ENCODE measurements around the gene PRDM1.
A peak's percentile ranks its signal among the peaks of the same experiment; 100 is the strongest.

Gene PRDM1

GRCh38 chr6:106097411-106098231 is 11.5 kb downstream of the PRDM1 start:
- DNase-seq (ENCODE audit: low read depth, low spot score) = no peak

GRCh38 chr6:106098383-106099234 is 12.5 kb downstream of the PRDM1 start:
- DNase-seq (ENCODE audit: low read depth, low spot score) = no peak

GRCh38 chr6:106099235-106099537 is 13.1 kb downstream of the PRDM1 start:
- DNase-seq (ENCODE audit: low read depth, low spot score) = no peak

GRCh38 chr6:106100755-106101154 is 14.6 kb downstream of the PRDM1 start:
- no peak for DNase-seq (ENCODE audit: low read depth, low spot score)

GRCh38 chr6:106101466-106101865 is 15.3 kb downstream of the PRDM1 start:
- DNase-seq (ENCODE audit: low read depth, low spot score) = no peak

- DNase-seq (ENCODE audit: low read depth, low spot score) = no peak
Observed at GRCh38 chr6:106102034-106102433, 15.9 kb downstream of the PRDM1 start.

- no peak for DNase-seq (ENCODE audit: low read depth, low spot score)
Observed at GRCh38 chr6:106102967-106103727, 17.0 kb downstream of the PRDM1 start.

GRCh38 chr6:106103728-106104109 is 17.6 kb downstream of the PRDM1 start:
- no peak for DNase-seq (ENCODE audit: low read depth, low spot score)

GRCh38 chr6:106104476-106104875 is 18.3 kb downstream of the PRDM1 start:
- no peak for DNase-seq (ENCODE audit: low read depth, low spot score)

GRCh38 chr6:106104941-106105340 is 18.8 kb downstream of the PRDM1 start:
- DNase-seq (ENCODE audit: low read depth, low spot score) = no peak

GRCh38 chr6:106105493-106105892 is 19.4 kb downstream of the PRDM1 start:
- no peak for DNase-seq (ENCODE audit: low read depth, low spot score)

GRCh38 chr6:106106276-106107042 is 20.3 kb downstream of the PRDM1 start:
- no peak for DNase-seq (ENCODE audit: low read depth, low spot score)

- DNase-seq (ENCODE audit: low read depth, low spot score) = no peak
Observed at GRCh38 chr6:106107043-106107613, 21.0 kb downstream of the PRDM1 start.

GRCh38 chr6:106108129-106108528 is 22.0 kb downstream of the PRDM1 start:
- DNase-seq (ENCODE audit: low read depth, low spot score) = no peak

GRCh38 chr6:106109029-106109428 is 22.9 kb downstream of the PRDM1 start:
- DNase-seq (ENCODE audit: low read depth, low spot score) = no peak

GRCh38 chr6:106110164-106110826 is 24.2 kb downstream of the PRDM1 start:
- DNase-seq (ENCODE audit: low read depth, low spot score) = peak; percentile 34

GRCh38 chr6:106112433-106112832 is 26.3 kb downstream of the PRDM1 start:
- no peak for DNase-seq (ENCODE audit: low read depth, low spot score)

GRCh38 chr6:106113256-106113959 is 27.3 kb downstream of the PRDM1 start:
- DNase-seq (ENCODE audit: low read depth, low spot score) = no peak

- DNase-seq (ENCODE audit: low read depth, low spot score) = no peak
Observed at GRCh38 chr6:106114492-106114891, 28.4 kb downstream of the PRDM1 start.

- no peak for DNase-seq (ENCODE audit: low read depth, low spot score)
Observed at GRCh38 chr6:106115286-106115685, 29.1 kb downstream of the PRDM1 start.

Data from ELF-1 (cell line).